Stomach (tissue), 19 donors: ENCODE measurements around the gene AMD1. TPM values are rescaled to one million over a fixed set of nuclear protein-coding genes. Genes with fewer than 3 reads are reported as not detected.

Source experiments
- DNase-seq, 2 donors: peaks; one replicate each; pipeline versions ENCODE4 v3.0.0 to v3.0.0-alpha.2; 2013 to 2019
- H3K27ac ChIP-seq, 5 donors: fragments of 200-600 bp in 4 of 5; sonication (generic) in 4 of 5; one replicate each; pipeline ENCODE4 v1.5.1; 2013 to 2019; ENCODE audit warnings: mild to moderate bottlenecking in 1 of 5, moderate library complexity in 1 of 5
- H3K27me3 ChIP-seq, 3 donors: fragments of 200-600 bp; sonication (generic); one replicate each; pipeline ENCODE4 v1.5.1; 2017 to 2019; ENCODE audit warnings: mixed run types in 1 of 3
- H3K36me3 ChIP-seq, 4 donors: fragments of 200-600 bp; sonication (generic); 1 replicate in 3 of 4; 2 replicates in 1 of 4; pipeline ENCODE4 v1.5.1; 2016 to 2019
- H3K4me1 ChIP-seq, 4 donors: fragments of 200-600 bp; sonication (generic); one replicate each; pipeline ENCODE4 v1.5.1; 2016 to 2019
- H3K4me3 ChIP-seq, 4 donors: fragments of 200-600 bp; sonication (generic) in 3 of 4; one replicate each; pipeline ENCODE4 v1.5.1; 2016 to 2019; ENCODE audit warnings: mild to moderate bottlenecking in 1 of 4
- H3K9me3 ChIP-seq, 4 donors: fragments of 200-600 bp; sonication (generic); one replicate each; pipeline ENCODE4 v1.5.1; 2016 to 2019
- EP300 ChIP-seq: sonication (generic); formaldehyde crosslinking; IDR thresholded peaks from one replicate; pipeline ENCODE4 v1.6.1; 2017; ENCODE audit warnings: antibody characterized with exemption
- POLR2A ChIP-seq, 4 donors: fragments of 450-650 bp; IDR thresholded peaks; one replicate each; pipeline ENCODE4 v1.6.1; 2016; ENCODE audit warnings: antibody characterized with exemption in 4 of 4, control low read depth in 2 of 4, mild to moderate bottlenecking in 1 of 4, moderate library complexity in 1 of 4
- POLR2AphosphoS5 ChIP-seq, 3 donors: sonication (generic); formaldehyde crosslinking; IDR thresholded peaks; one replicate each; pipeline ENCODE4 v1.6.1; 2016; ENCODE audit warnings: antibody characterized with exemption in 3 of 3
- WGBS, 5 donors: extraction: QIAGEN DNeasy Blood & Tissue Kit in 3 of 5; methylation state at CpG; one replicate each; pipeline versions ENCODE4 v1.1.5 to v1.1.7; 2013 to 2018; 5-methylcytosine and 5-hydroxymethylcytosine counted together
- intact Hi-C: fragments of 100-400 bp; cut with DNase I; formaldehyde crosslinking; loops from one replicate; pipeline ENCODE4 v1.15.1; 2023; ENCODE audit warnings: low total_unique reads
- long read RNA-seq, 10 donors: transcript quantifications; one replicate each; lab custom pipeline, GENCODE V29; 2026
- polyA plus RNA-seq, 3 donors: library from polyadenylated mRNA; stranded (reverse); fragments of 200-250 nt; gene quantifications; one replicate each; pipeline ENCODE4 v1.2.3, GENCODE V29; 2013
- total RNA-seq, 5 donors: library from RNA; depleted of rRNA; stranded (reverse); fragments of >200 nt; gene quantifications; one replicate each; pipeline versions ENCODE4 v1.1.0 to v1.2.3, GENCODE V29; 2014 to 2016
- TF ChIP-seq, protein P1 (sequence below), 7 experiments: fragments of 450-650 bp in 4 of 7; fragments of 200-600 bp in 3 of 7; sonication (generic) in 3 of 7; IDR thresholded peaks; one replicate each; pipeline ENCODE4 v1.5.1; 2016 to 2019; ENCODE audit warnings: antibody characterized with exemption in 7 of 7, control low read depth in 2 of 7, mild to moderate bottlenecking in 1 of 7
- donor health status: healthy with polysubstance abuse.
- donor health status: Bipolar disorder and iron deficiency.
- donor health status: healthy.

The AMD1 gene
- total RNA-seq = 100 to 1,000 TPM in 2 of 5 donors, 10 to 100 TPM in 2, 1 to 10 TPM in 1; 8.4 to 179 (median 57.6) TPM
- 10 to 100 TPM; 21.7 to 53.3 (median 47.5) TPM for polyA plus RNA-seq
- long read RNA-seq, donor 1, full-length matches to known transcripts = 3 of 3 reads
- long read RNA-seq, donor 1, partial matches to known transcripts = 0 of 3 reads
- long read RNA-seq, donor 1, other reads (novel, unspliced or antisense) = 0 of 3 reads
- long read RNA-seq, donor 2, full-length matches to known transcripts = 9 of 9 reads
- long read RNA-seq, donor 2, partial matches to known transcripts = 0 of 9 reads
- long read RNA-seq, donor 2, other reads (novel, unspliced or antisense) = 0 of 9 reads
- long read RNA-seq, donor 3, partial matches to known transcripts = 9 of 14 reads
- long read RNA-seq, donor 3, other reads (novel, unspliced or antisense) = 0 of 14 reads
- long read RNA-seq, donor 4, partial matches to known transcripts = 0 of 3 reads
- long read RNA-seq, donor 4, other reads (novel, unspliced or antisense) = 0 of 3 reads
- long read RNA-seq, donor 5, full-length matches to known transcripts = 20 of 20 reads
- long read RNA-seq, donor 5, partial matches to known transcripts = 0 of 20 reads
- long read RNA-seq, donor 5, other reads (novel, unspliced or antisense) = 0 of 20 reads
- long read RNA-seq, donor 6, full-length matches to known transcripts = 22 of 22 reads
- long read RNA-seq, donor 6, partial matches to known transcripts = 0 of 22 reads
- long read RNA-seq, donor 6, other reads (novel, unspliced or antisense) = 0 of 22 reads
- long read RNA-seq, donor 7, full-length matches to known transcripts = 17 of 17 reads
- long read RNA-seq, donor 7, partial matches to known transcripts = 0 of 17 reads
- long read RNA-seq, donor 7, other reads (novel, unspliced or antisense) = 0 of 17 reads
- long read RNA-seq, donor 8, full-length matches to known transcripts = 13 of 13 reads
- long read RNA-seq, donor 8, partial matches to known transcripts = 0 of 13 reads
- long read RNA-seq, donor 8, other reads (novel, unspliced or antisense) = 0 of 13 reads
- long read RNA-seq, donor 9, full-length matches to known transcripts = 11 of 40 reads
- long read RNA-seq, donor 9, partial matches to known transcripts = 29 of 40 reads
- long read RNA-seq, donor 9, other reads (novel, unspliced or antisense) = 0 of 40 reads
- long read RNA-seq, donor 10, transcript AMD1-204 (9 exons, 3,438 nt) = major isoform, 7 of 8 reads
- long read RNA-seq, donor 10, partial matches to known transcripts = 0 of 8 reads
- long read RNA-seq, donor 10, other reads (novel, unspliced or antisense) = 0 of 8 reads

DNA sequence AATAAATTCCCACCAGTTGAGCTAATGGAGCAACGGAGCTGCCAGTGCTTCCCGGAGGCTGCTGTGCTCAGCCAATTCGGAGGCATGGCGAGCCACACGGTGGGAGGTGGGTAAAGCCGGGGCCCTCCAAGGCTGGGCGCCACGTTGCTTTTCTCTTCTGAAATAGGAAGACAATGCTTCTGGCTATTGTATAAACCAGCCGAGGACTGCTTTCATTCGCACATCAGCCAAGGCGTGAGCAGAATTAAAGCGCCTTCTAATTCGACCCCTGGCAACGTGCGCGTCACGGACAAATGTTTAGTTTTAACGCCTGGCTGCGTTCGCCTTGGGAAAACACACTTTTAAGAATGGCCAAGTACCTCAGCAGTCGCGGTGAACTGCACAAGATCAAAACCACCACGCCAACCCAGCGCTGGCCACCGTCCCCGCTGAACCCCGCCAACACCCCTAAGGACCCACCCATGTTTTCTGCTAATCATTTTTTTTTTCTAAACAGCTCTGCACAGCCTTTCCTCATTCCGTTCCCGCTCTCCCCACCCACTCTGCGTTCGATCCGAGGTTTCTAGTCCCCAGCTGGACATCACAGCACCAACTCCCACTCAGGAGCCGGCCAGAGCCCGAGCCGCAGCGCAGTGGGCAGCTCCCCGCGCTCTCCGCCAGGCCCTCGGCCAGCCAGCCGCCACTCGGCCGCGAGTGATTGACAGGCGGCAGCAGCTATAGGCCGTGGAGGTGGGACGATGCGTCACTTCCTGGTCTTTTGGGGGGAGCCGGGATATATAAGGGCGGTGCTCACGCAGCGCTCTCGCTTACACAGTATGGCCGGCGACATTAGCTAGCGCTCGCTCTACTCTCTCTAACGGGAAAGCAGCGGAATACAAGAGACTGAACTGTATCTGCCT is at the start of gene AMD1:
Gene AMD1, plus strand, starts transcription at position 805 of the 899 bp plus-strand sequence. CDS start 321 bp downstream, outside the sequence.
- WGBS, 5 donors = 0 to 1% (median 0%) methylated on average over 59 of the region's 59 CpGs
- Histone ChIP-seq H3K4me3 (peak within 1 kb of the TSS; percentile 70 to 96 (median 90)), H3K4me1 (peaks cover 20 to 37% (median 29%) of the 10 kb centered on the region in 4 donors), H3K27me3 (no peaks in the 10 kb centered on the region), H3K9me3 (no peaks in the 10 kb centered on the region), H3K36me3 (no peaks in the 10 kb centered on the region), H3K27ac (peak within 1 kb of the TSS; percentile 92 to 98 (median 98))
- peak; percentile 98 to 99 for DNase-seq
- intact Hi-C loops = no loop called here
- peak in 2 of 4 donors; percentile 93 to 97 for TF ChIP-seq POLR2A (IDR thresholded peaks at IDR 0.05)
- peak; percentile 97 to 100 (median 100) for TF ChIP-seq POLR2AphosphoS5 (IDR thresholded peaks at IDR 0.05)
- TF ChIP-seq, protein P1, sequence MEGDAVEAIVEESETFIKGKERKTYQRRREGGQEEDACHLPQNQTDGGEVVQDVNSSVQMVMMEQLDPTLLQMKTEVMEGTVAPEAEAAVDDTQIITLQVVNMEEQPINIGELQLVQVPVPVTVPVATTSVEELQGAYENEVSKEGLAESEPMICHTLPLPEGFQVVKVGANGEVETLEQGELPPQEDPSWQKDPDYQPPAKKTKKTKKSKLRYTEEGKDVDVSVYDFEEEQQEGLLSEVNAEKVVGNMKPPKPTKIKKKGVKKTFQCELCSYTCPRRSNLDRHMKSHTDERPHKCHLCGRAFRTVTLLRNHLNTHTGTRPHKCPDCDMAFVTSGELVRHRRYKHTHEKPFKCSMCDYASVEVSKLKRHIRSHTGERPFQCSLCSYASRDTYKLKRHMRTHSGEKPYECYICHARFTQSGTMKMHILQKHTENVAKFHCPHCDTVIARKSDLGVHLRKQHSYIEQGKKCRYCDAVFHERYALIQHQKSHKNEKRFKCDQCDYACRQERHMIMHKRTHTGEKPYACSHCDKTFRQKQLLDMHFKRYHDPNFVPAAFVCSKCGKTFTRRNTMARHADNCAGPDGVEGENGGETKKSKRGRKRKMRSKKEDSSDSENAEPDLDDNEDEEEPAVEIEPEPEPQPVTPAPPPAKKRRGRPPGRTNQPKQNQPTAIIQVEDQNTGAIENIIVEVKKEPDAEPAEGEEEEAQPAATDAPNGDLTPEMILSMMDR (IDR thresholded peaks at IDR 0.05) = no peak
- TF ChIP-seq EP300 = no peak

DNA sequence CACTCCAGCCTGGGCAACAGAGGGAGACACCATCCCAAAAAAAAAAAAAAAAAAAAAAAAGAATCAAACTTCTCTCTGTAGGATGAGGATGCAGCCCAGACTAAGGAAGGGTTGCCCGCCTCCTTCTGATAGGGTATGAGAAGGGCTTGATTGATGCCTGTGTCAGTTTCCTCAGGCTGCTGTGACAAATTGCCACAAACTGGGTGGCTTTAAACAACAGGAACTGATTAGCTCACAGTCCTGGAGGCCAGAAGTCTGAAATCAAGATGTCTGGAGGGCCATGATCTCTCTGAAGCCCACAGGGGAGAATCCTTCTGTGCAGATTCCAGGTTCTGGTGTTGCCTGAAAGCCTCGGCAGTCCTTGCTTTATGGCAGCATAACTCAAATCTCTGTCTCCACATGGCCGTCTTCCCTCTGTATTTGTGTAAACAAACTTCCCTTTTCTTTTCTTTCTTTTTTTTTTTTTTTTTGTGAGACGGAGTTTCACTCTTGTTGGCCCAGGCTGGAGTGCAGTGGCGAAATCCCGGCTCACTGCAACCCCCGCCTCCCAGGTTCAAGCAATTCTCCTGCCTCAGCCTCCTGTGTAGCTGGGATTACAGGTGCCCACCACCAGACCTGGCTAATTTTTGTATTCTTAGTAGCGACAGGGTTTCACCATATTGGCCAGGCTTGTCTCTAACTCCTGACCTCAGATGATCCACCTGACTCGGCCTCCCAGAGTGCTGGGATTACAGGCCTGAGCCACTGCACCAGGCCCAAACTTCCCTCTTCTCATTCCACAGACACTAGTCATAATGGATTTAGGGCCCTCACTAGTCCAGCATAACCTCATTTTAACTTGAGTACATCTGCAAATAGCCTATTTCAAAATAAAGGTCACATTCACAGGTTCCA is 48.1 kb upstream of the AMD1 start:
- WGBS, 5 donors = 49 to 64% (median 58%) methylated on average over 9 of the region's 9 CpGs
- intact Hi-C loops = no loop called here
- Histone ChIP-seq H3K9me3 (no peaks in the 10 kb centered on the region), H3K27ac (peak overlapping the region in 3 of 5 donors; percentile 22 to 64 (median 50)), H3K4me3 (no peak overlapping the region), H3K4me1 (peaks cover 4 to 32% (median 15%) of the 10 kb centered on the region in 4 donors), H3K27me3 (no peaks in the 10 kb centered on the region), H3K36me3 (no peaks in the 10 kb centered on the region)
- DNase-seq = peak in 1 of 2 donors; percentile 21
- TF ChIP-seq, protein P1 (IDR thresholded peaks at IDR 0.05) = no peak
- TF ChIP-seq POLR2AphosphoS5 (IDR thresholded peaks at IDR 0.05) (no peak), EP300 (no peak), POLR2A (IDR thresholded peaks at IDR 0.05) (no peak)

DNA sequence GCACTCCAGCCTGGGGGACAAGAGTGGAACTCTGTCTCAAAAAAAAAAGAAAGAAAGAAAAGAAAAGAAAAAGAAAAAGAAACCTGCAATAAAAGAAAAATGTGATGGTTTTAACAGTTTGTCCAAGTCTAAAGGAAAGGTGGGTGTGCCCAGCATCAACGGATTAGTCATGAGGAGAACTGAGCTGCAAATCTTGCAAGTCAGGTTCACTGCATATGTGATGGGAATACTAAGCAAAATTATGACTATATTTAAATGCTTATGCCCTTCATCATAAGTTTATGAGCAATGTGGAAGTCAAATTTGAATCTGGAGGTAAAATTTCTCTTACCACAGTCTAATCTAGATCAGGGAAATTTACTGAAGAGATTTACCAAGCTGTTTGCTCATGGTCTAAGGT is 46.2 kb upstream of the AMD1 start:
- Histone ChIP-seq H3K9me3 (no peaks in the 10 kb centered on the region), H3K4me1 (peaks cover 0 to 15% (median 4%) of the 10 kb centered on the region in 4 donors), H3K4me3 (no peak overlapping the region), H3K27me3 (no peaks in the 10 kb centered on the region), H3K36me3 (no peaks in the 10 kb centered on the region), H3K27ac (no peak overlapping the region)
- intact Hi-C loops = no loop called here
- DNase-seq = peak in 1 of 2 donors; percentile 19
- TF ChIP-seq, protein P1 (IDR thresholded peaks at IDR 0.05) = no peak
- TF ChIP-seq POLR2A (IDR thresholded peaks at IDR 0.05) (no peak), EP300 (no peak), POLR2AphosphoS5 (IDR thresholded peaks at IDR 0.05) (no peak)
- 50 to 79% (median 64%) methylated on average over 1 of the region's 1 CpG for WGBS, 5 donors
